Stimulated activated naive CD4-positive, alpha-beta T cell treated with Interleukin-2 at 50 U/mL for 16 hours (primary cell): Measurements from ENCODE around the gene OSBPL5.

Source experiments
- DNase-seq: peaks from one replicate; lab custom pipeline; 2025; lab: John Stamatoyannopoulos, UW

OSBPL5 gene

GRCh38 chr11:3197878-3198528 is 32.9 kb upstream of the OSBPL5 start:
- DNase-seq: no peak

GRCh38 chr11:3197044-3197695 is 32.1 kb upstream of the OSBPL5 start:
- DNase-seq: no peak

GRCh38 chr11:3196161-3197043 is 31.3 kb upstream of the OSBPL5 start:
- DNase-seq: no peak

GRCh38 chr11:3195251-3196160 is 30.4 kb upstream of the OSBPL5 start:
- no peak for DNase-seq

- DNase-seq: no peak
Observed at GRCh38 chr11:3194016-3194816, 29.1 kb upstream of the OSBPL5 start.

GRCh38 chr11:3193373-3194015 is 28.4 kb upstream of the OSBPL5 start:
- no peak for DNase-seq

- no peak for DNase-seq
Observed at GRCh38 chr11:3192511-3193372, 27.6 kb upstream of the OSBPL5 start.

GRCh38 chr11:3191586-3192324 is 26.6 kb upstream of the OSBPL5 start:
- DNase-seq: no peak

- DNase-seq: no peak
Observed at GRCh38 chr11:3190600-3190999, 25.5 kb upstream of the OSBPL5 start.

GRCh38 chr11:3189886-3190583 is 24.9 kb upstream of the OSBPL5 start:
- DNase-seq: no peak

- no peak for DNase-seq
Observed at GRCh38 chr11:3189196-3189843, 24.2 kb upstream of the OSBPL5 start.

GRCh38 chr11:3188496-3189195 is 23.5 kb upstream of the OSBPL5 start:
- no peak for DNase-seq

- no peak for DNase-seq
Observed at GRCh38 chr11:3186166-3186953, 21.2 kb upstream of the OSBPL5 start.

- no peak for DNase-seq
Observed at GRCh38 chr11:3184732-3185347, 19.7 kb upstream of the OSBPL5 start.

GRCh38 chr11:3183523-3183922 is 18.4 kb upstream of the OSBPL5 start:
- DNase-seq: no peak

- DNase-seq: no peak
Observed at GRCh38 chr11:3182462-3182852, 17.3 kb upstream of the OSBPL5 start.
